Osteocyte (in vitro differentiated cells): ENCODE data around the gene CLN3. TPM values are rescaled to one million over a fixed set of nuclear protein-coding genes. Genes with fewer than 3 reads are reported as not detected.
"Not testable (repeated sequence)": the region's sequence is repeated elsewhere in the genome, so short reads cannot be mapped to it uniquely, and the experiment has no call there.

Experiments
- DNase-seq: peaks from one replicate; pipeline ENCODE4 v3.0.0; 2021; ENCODE audit warnings: mixed read lengths; ENCODE audit not compliant: unreplicated experiment; ENCODE audit errors: extremely low spot score
- H3K27ac Mint-ChIP-seq: one replicate; pipeline ENCODE4 v1.8.0; 2021; ENCODE audit warnings: mild to moderate bottlenecking, mixed read lengths; ENCODE audit not compliant: unreplicated experiment
- H3K27me3 Mint-ChIP-seq: one replicate; pipeline ENCODE4 v1.8.0; 2021; ENCODE audit warnings: mixed read lengths; ENCODE audit not compliant: unreplicated experiment
- H3K36me3 Mint-ChIP-seq: one replicate; pipeline ENCODE4 v1.8.0; 2021; ENCODE audit warnings: mixed read lengths; ENCODE audit not compliant: unreplicated experiment
- H3K4me1 Mint-ChIP-seq: one replicate; pipeline ENCODE4 v1.8.0; 2021; ENCODE audit warnings: mixed read lengths; ENCODE audit not compliant: unreplicated experiment
- H3K4me3 Mint-ChIP-seq: one replicate; pipeline ENCODE4 v1.8.0; 2021; ENCODE audit warnings: mild to moderate bottlenecking, moderate library complexity, mixed read lengths; ENCODE audit not compliant: unreplicated experiment
- H3K9me3 Mint-ChIP-seq: one replicate; pipeline ENCODE4 v1.8.0; 2021; ENCODE audit warnings: mixed read lengths; ENCODE audit not compliant: unreplicated experiment
- CTCF ChIP-seq: fragments of 200-600 bp; sonication (generic); IDR thresholded peaks from 2 replicates; pipeline ENCODE4 v1.5.0; 2021; ENCODE audit warnings: antibody characterized with exemption, mild to moderate bottlenecking, moderate library complexity
- total RNA-seq: library from RNA; stranded (reverse); gene quantifications from 2 replicates; pipeline ENCODE4 v1.2.1, GENCODE V29; 2021

CLN3 gene
- total RNA-seq, 1 donor from 2014 or later: 39.4 TPM

GRCh38 chr16:28529124-28529523, 37.2 kb upstream of the CLN3 start:
- H3K9me3 Mint-ChIP-seq: no peaks in the 10 kb centered on the region
- peaks cover 2% of the 10 kb centered on the region for H3K27me3 Mint-ChIP-seq
- no peak overlapping the region for H3K27ac Mint-ChIP-seq
- no peak overlapping the region for H3K4me3 Mint-ChIP-seq
- peaks cover 3% of the 10 kb centered on the region for H3K4me1 Mint-ChIP-seq
- no peak for DNase-seq
- H3K36me3 Mint-ChIP-seq: no peaks in the 10 kb centered on the region
- no peak for TF ChIP-seq CTCF

- Mint-ChIP-seq H3K4me3 (no peak overlapping the region), H3K27ac (no peak overlapping the region), H3K27me3 (peaks cover 2% of the 10 kb centered on the region), H3K9me3 (no peaks in the 10 kb centered on the region), H3K36me3 (no peaks in the 10 kb centered on the region), H3K4me1 (peaks cover 3% of the 10 kb centered on the region)
- TF ChIP-seq CTCF: no peak
- no peak for DNase-seq
Measured at GRCh38 chr16:28528463-28528867, 36.6 kb upstream of the CLN3 start.

GRCh38 chr16:28527985-28528384, 36.1 kb upstream of the CLN3 start:
- Mint-ChIP-seq H3K27ac (no peak overlapping the region), H3K36me3 (no peaks in the 10 kb centered on the region), H3K9me3 (no peaks in the 10 kb centered on the region), H3K4me3 (no peak overlapping the region), H3K27me3 (peaks cover 2% of the 10 kb centered on the region), H3K4me1 (peaks cover 3% of the 10 kb centered on the region)
- DNase-seq: no peak
- no peak for TF ChIP-seq CTCF

GRCh38 chr16:28527100-28527785, 35.4 kb upstream of the CLN3 start:
- not testable (repeated sequence) for H3K36me3 Mint-ChIP-seq, DNase-seq

GRCh38 chr16:28526201-28527099, 34.6 kb upstream of the CLN3 start:
- Mint-ChIP-seq H3K9me3 (no peaks in the 10 kb centered on the region), H3K36me3 (no peaks in the 10 kb centered on the region), H3K4me1 (no peaks in the 10 kb centered on the region), H3K4me3 (no peak overlapping the region), H3K27me3 (peaks cover 2% of the 10 kb centered on the region), H3K27ac (no peak overlapping the region)
- DNase-seq: no peak
- TF ChIP-seq CTCF: no peak

More at GRCh38 chr16:28527100-28527785, 35.4 kb upstream of the CLN3 start:
- not testable (repeated sequence) for H3K4me1 Mint-ChIP-seq, H3K9me3 Mint-ChIP-seq, H3K27ac Mint-ChIP-seq, H3K27me3 Mint-ChIP-seq, H3K4me3 Mint-ChIP-seq
